HG03432 (cell line): ENCODE data around the gene GAS2L2.

Source experiments
- ATAC-seq: cut with Tn5 transposase; IDR thresholded peaks from one replicate; pipeline ENCODE4 v1.9.1; 2021; ENCODE audit warnings: mild to moderate bottlenecking, moderate library complexity; ENCODE audit not compliant: unreplicated experiment

Gene GAS2L2

GRCh38 chr17:35752945-35753764 lies at the start of gene GAS2L2:
Gene GAS2L2, minus strand, starts transcription at chr17:35753239. Its CDS starts 389 bp downstream, at chr17:35752850.
- no peak for ATAC-seq

- no peak for ATAC-seq
These were observed 48.7 kb upstream of the GAS2L2 start for GRCh38 chr17:35801583-35802224.

- ATAC-seq = no peak
These were observed 46.9 kb upstream of the GAS2L2 start for GRCh38 chr17:35799942-35800341.

- ATAC-seq = no peak
These were observed 44.9 kb upstream of the GAS2L2 start for GRCh38 chr17:35797918-35798317.

GRCh38 chr17:35797370-35797769 lies 44.3 kb upstream of the GAS2L2 start:
- no peak for ATAC-seq

GRCh38 chr17:35796942-35797341 lies 43.9 kb upstream of the GAS2L2 start:
- no peak for ATAC-seq

GRCh38 chr17:35795871-35796265 lies 42.8 kb upstream of the GAS2L2 start:
- no peak for ATAC-seq

GRCh38 chr17:35795007-35795870 lies 42.2 kb upstream of the GAS2L2 start, which contains the start of gene MMP28:
Gene MMP28, minus strand, starts transcription at chr17:35795641. Its CDS starts 264 bp downstream, at chr17:35795377.
- no peak for ATAC-seq

GRCh38 chr17:35793257-35793656 lies 40.2 kb upstream of the GAS2L2 start:
- ATAC-seq = no peak

GRCh38 chr17:35791681-35792350 lies 38.8 kb upstream of the GAS2L2 start:
- no peak for ATAC-seq

GRCh38 chr17:35790841-35791240 lies 37.8 kb upstream of the GAS2L2 start:
- no peak for ATAC-seq

- ATAC-seq = no peak
These were observed 35.7 kb upstream of the GAS2L2 start for GRCh38 chr17:35788477-35789368.

- no peak for ATAC-seq
These were observed 33.9 kb upstream of the GAS2L2 start for GRCh38 chr17:35786941-35787432.

GRCh38 chr17:35784895-35785294 lies 31.9 kb upstream of the GAS2L2 start:
- no peak for ATAC-seq

- no peak for ATAC-seq
These were observed 27.9 kb upstream of the GAS2L2 start for GRCh38 chr17:35780950-35781349.

GRCh38 chr17:35778641-35779196 lies 25.7 kb upstream of the GAS2L2 start:
- no peak for ATAC-seq

GRCh38 chr17:35775583-35775982 lies 22.5 kb upstream of the GAS2L2 start:
- no peak for ATAC-seq

- no peak for ATAC-seq
These were observed 22.0 kb upstream of the GAS2L2 start for GRCh38 chr17:35775039-35775438.

- no peak for ATAC-seq
These were observed 21.5 kb upstream of the GAS2L2 start for GRCh38 chr17:35774499-35774898.
